ENCODE results near the gene FKTN.
A peak's percentile ranks its signal among the peaks of the same experiment; 100 is the strongest.
"Not testable (repeated sequence)": the region's sequence is repeated elsewhere in the genome, so short reads cannot be mapped to it uniquely, and the experiment has no call there.

Gene FKTN

GRCh38 chr9:105557804-105558610 is at the start of gene FKTN:
FKTN (plus strand) TSS chr9:105558131; CDS start chr9:105575033, 16,902 bp downstream.
- peak; percentile 57 for DNase-seq (ENCODE audit: low read depth)

- no peak for DNase-seq (ENCODE audit: low read depth)
These were observed 49.4 kb upstream of the FKTN start for GRCh38 chr9:105508530-105508929.

DNA sequence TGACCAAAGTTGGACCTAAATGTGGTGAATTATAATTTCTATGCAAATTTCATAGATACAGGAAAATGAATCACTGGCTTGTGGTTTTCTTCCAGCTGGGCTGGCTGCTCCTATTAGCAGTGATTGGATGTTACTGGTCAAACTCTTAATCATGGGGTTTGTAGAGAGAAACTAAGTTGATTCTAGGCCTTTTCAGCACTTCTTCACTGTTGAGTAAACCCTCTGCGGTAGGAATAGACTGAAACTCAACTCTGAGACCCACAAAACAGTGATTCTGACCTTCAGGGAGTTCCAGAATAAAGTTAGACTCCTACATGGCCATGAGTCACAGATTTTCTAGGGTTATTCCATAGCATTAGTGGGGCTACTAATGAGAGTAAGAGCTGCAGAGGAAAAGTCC is 47.9 kb upstream of the FKTN start:
- DNase-seq (ENCODE audit: low read depth) = no peak

GRCh38 chr9:105511446-105511845 is 46.5 kb upstream of the FKTN start:
- no peak for DNase-seq (ENCODE audit: low read depth)

- no peak for DNase-seq (ENCODE audit: low read depth)
These were observed 42.0 kb upstream of the FKTN start for GRCh38 chr9:105515811-105516413.

DNA sequence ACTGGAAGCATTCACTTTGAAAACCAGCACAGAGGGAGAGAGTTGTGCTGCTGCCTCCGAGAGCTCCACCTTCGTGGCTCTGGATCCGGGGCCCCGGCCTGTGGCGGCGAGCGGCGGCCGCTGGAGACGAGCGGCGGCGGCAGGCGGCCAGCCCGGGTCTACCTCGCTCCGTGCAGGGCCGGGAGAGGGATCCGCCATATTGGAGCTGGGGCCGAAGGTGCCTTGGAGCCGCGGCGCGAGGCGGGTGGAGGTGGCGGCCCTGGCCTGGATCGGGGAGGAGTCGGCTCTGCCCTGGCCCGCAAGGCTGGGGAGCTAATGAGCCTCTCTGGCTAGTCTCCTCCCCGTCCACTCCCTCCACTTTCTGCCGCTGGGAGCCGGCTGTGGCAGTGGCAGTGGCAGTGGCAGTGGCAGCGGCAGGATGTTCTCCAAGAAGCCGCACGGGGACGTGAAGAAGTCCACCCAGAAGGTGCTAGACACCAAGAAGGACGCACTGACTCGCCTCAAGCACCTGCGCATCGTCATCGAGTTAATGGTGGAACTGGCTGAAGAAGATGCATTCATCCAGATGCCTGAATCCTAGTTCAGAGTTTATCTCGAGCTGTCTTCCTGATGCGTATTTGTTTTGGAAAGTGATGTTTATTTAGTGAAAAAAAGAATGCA is 38.1 kb upstream of the FKTN start:
- DNase-seq (ENCODE audit: low read depth) = not testable (repeated sequence)

- DNase-seq (ENCODE audit: low read depth) = not testable (repeated sequence)
These were observed 36.9 kb upstream of the FKTN start for GRCh38 chr9:105520992-105521391.

DNA sequence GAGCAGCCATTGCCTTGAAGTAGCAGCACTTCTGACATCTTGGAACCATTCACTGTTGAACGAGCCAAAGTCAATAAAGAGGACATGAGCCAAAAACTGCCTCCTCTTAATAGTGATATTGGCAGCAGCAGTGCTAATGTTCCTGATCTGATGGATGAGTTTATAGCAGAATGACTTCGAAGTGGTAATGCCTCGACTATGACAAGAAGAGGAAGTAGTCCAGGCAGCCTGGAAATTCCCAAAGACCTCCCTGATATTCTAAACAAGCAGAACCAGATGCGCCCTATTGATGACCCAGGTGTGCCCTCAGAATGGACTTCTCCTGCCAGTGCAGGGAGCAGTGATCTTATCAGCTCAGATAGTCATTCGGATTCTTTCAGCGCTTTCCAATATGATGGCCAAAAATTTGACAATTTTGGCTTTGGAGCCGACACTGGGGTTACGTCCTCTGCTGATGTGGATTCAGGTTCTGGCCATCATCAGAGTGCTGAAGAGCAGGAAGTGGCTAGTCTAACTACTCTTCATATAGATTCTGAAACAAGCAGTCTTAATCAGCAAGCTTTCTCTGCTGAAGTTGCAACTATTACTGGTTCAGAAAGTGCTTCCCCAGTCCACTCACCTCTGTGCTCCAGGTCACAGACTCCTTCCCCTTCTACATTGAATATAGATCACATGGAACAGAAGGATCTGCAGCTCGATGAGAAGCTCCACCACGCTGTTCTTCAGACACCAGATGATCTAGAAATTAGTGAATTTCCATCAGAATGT is 35.1 kb upstream of the FKTN start:
- DNase-seq (ENCODE audit: low read depth) = not testable (repeated sequence)

GRCh38 chr9:105531530-105531929 is 26.4 kb upstream of the FKTN start:
- no peak for DNase-seq (ENCODE audit: low read depth)

DNA sequence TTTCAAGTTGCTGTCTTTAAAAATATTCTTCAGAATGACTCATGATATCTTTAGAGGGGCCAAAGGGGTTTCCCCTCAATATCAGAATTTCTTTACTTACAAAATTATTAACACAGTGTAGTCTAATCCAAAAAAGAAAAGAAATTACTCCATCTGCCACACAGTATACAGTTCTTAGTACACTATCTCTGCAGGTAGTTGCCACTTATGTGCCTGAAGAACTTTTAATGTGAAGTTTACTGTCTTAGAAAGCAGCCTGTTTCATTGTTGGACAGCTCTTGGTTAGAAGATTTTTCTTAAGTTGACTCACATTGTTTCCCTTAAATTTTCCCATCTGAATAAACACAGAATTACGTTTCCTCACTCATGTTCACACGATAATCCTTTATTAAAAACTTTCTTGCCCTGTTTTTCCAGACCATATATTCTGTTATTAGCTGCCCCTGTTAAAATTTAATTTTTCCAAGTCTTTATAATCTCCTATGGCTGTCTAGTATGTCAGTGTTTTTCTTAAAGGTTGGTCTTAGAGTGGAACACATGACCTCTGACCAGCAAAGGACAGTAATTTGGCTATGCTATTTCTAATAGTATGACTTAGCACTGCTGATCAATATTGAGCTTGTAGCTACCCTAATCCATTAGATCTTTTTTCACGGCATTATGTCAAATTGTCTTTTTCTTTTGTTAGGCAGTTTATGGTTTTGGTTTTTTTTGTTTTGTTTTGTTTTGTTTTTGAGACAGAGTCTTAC is 21.8 kb upstream of the FKTN start:
- no peak for DNase-seq (ENCODE audit: low read depth)

- DNase-seq (ENCODE audit: low read depth) = no peak
These were observed 18.5 kb upstream of the FKTN start for GRCh38 chr9:105539452-105539851.

DNA sequence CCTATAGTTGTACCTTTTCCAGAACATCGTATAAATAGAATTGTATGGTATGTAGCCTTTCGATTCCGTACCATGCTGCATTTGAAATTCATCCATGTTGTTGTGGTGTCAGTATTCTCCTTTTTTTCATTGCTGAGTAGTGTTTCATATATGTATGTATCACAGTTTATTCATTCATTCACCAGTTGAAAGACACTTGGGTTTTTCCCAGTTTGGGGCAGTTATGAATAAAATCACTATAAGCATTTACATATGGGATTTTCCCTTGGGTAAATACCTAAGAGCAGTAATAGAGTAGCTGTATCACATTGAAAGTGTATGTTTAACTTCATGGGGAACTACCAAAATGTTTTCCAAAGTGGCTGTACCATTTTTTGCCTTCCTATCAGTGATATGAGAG is 16.1 kb upstream of the FKTN start:
- no peak for DNase-seq (ENCODE audit: low read depth)

DNA sequence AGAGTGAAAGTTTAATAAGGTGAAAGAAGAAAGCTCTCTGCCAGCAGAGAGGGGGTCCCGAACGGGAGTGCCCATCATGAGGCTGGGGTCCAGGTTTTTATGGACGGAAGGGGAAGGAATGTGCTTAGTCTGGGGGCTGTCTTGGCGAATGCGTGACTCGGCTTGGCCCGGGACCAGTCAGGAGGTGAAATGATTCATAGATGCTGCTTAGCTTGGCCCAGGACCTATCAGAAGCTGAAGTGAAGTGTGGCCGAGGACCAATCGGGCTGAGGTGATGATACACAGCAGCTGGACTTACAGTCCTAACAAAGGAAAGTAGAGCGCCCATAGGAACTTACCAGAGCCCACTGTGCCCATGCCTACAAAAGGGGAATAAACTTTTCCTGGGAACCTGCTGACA is 3.9 kb upstream of the FKTN start:
- no peak for DNase-seq (ENCODE audit: low read depth)

DNA sequence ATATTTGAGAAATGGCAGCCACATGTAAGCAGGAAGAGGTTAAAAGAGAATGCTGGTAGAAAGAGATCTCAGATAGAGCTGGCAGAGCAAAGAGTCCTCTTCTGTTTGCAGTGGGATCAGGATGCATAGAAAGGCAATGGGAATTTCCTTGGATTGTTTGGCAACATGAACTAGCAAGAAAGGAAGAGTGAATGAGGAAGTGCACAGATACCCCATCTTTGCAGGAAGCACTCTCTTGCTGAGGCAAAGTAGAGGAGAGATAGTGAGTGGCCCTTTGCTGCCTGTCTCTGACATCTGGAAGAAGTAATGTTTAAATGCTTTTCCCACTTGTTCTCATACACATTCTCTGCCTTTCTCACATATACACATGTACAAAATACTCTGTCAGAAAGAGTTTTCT is 14.5 kb downstream of the FKTN start:
- no peak for DNase-seq (ENCODE audit: low read depth)

GRCh38 chr9:105579952-105580351 is 22.0 kb downstream of the FKTN start:
- not testable (repeated sequence) for DNase-seq (ENCODE audit: low read depth)

- not testable (repeated sequence) for DNase-seq (ENCODE audit: low read depth)
These were observed 23.6 kb downstream of the FKTN start for GRCh38 chr9:105581550-105581949.

DNA sequence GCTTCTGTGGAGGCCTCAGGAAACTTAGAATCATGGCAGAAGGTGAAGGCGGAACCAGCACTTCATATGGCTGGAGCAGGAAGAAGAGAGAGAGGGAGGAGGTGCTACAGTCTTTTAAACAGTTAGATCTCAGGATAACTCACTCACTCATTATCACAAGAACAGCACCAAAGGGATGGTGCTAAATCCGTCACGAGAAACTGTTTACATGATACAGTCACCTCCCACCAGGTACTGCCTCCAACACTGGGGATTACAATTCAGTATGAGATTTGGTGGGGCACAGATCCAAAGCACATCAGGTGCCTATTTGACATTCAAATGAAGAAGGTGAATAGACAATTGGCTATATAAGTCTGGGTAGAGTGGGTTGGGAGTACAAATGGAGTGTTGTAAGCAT is 35.2 kb downstream of the FKTN start:
- DNase-seq (ENCODE audit: low read depth) = no peak

DNA sequence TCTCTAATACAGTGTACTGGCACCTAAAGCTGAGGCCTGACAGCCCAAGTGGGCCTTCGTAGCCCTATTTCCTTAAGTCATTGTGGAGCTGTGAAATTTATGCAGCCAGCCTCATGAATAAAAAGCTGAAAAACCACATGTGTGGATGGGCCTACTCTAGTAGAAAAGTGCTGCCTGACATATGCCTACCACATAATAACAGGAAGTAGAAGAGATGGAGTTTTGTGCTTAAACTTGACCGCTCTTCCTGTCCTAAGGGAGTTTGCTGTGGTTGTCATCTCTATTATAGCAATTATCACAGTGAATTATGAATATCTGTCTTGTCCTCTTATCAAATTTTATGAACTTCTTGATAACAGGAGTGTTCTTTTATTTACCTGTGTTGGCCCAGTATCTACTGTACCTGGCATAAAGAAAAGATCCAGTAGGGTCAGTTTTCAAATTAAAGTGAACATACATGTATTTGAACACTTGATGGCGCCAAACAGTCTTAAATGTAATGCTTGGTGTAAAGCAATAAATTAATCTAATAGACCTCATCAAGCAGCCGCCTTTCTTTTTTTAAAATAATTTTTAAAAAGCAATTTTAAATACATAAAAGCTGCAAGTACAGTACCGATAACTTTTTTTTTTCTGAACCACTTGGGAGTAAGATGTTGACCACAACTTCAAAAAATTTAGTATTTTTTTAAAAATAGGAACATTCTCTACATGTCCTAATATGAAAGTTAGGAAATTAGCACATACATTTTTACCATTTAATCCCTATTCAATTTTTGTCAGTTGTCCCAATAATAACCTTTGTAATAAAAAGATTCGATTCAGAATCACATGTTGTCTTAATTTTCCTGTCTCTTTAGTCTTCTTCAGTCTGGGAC is 51.0 kb downstream of the FKTN start:
- no peak for DNase-seq (ENCODE audit: low read depth)

DNA sequence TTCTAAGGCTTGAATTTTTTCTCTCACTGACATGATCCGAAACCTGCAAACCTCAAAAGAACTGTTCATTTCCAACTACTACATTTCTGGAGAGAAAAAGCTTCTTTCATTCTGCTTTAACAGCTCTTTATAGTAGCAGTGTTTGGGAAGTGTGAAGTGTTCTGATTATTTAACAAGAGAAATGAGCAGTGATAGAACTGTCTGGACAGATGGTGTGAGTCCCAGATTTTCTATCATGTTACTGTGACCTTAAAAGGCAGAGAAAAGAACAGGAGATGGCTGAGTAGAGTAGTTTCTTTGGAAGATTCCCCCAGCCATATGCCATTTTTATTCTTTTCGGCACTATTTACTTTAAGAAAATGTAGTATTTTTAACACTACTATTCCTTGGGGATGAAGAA is 63.1 kb downstream of the FKTN start:
- DNase-seq (ENCODE audit: low read depth) = no peak

DNA sequence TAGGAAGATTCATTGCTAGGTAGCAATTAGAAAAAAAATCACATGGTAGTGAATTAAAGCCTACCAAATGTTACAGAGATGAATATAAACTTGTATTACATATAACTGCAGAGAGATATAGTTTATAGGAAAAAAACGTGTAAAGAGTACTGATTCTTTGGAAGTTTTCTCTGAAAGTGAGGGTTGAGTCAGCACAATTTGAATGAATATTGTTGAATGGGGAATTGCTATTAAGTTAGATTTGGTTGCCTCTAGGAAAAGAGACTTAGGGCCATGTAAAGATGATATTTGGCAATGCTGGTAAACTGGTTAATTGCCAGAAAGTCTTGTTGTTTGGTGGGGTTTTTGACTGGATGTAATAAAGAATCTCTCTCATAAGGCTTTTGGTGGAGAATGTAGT is 67.2 kb downstream of the FKTN start:
- DNase-seq (ENCODE audit: low read depth) = no peak

DNA sequence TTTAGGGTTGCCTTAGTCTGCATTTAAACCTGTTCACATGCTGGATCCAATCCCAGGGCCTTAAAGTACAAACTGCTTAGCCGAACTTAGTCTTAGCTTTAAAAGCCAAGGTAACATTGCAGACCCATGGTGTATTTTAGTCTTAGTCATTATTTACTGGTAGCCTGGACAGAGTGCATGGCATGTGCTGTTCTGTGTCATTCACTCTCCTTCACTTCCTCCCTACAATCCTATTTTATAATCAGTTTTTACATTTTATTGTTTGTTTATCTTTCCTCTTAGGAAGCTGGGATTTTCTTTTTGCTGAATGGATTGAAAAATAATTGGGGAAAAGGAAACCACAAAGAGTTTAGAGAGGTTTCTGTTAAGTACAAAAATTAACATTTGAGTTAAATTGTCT is 74.9 kb downstream of the FKTN start:
- DNase-seq (ENCODE audit: low read depth) = no peak

Data from stimulated activated CD8-positive, alpha-beta memory T cell treated with anti-CD3 and anti-CD28 coated beads, Interleukin-12 subunit alpha, Interleukin-12 subunit beta, amount 100 ng/mL, for 1 hour (primary cell).